Loucy (cell line): ENCODE results near the gene IGF2R.
"Not testable (repeated sequence)": the region's sequence is repeated elsewhere in the genome, so short reads cannot be mapped to it uniquely, and the experiment has no call there.

ENCODE experiments used
- H2AFZ ChIP-seq: fragments of 200-600 bp; sonication (generic); 2 replicates; pipeline ENCODE4 v1.6.0; 2016; ENCODE audit warnings: antibody characterized with exemption, mild to moderate bottlenecking, low read length, moderate library complexity
- H3F3A ChIP-seq: fragments of 200-600 bp; 2 replicates; pipeline ENCODE4 v1.6.0; 2016; ENCODE audit warnings: antibody characterized with exemption, low read depth, mild to moderate bottlenecking
- H3K27me3 ChIP-seq: fragments of 200-600 bp; sonication (generic); 2 replicates; pipeline ENCODE4 v1.6.1; 2014; ENCODE audit warnings: low read length, mild to moderate bottlenecking; ENCODE audit not compliant: insufficient read depth, poor library complexity, severe bottlenecking
- H3K36me3 ChIP-seq: fragments of 200-600 bp; sonication (generic); 2 replicates; pipeline ENCODE4 v1.6.1; 2016; ENCODE audit warnings: low read length; ENCODE audit not compliant: insufficient read depth
- H3K4me1 ChIP-seq: fragments of 200-600 bp; sonication (generic); 2 replicates; pipeline ENCODE4 v1.5.1; 2014; ENCODE audit warnings: low read length, mild to moderate bottlenecking; ENCODE audit not compliant: insufficient read depth, poor library complexity, severe bottlenecking
- H3K4me2 ChIP-seq: fragments of 200-600 bp; sonication (generic); 2 replicates; pipeline ENCODE4 v1.6.0; 2014; ENCODE audit warnings: antibody characterized with exemption, low read length, low read depth, mild to moderate bottlenecking; ENCODE audit not compliant: poor library complexity, severe bottlenecking
- H3K4me3 ChIP-seq: fragments of 200-600 bp; sonication (generic); 2 replicates; pipeline ENCODE4 v1.5.1; 2014; ENCODE audit warnings: low read length, mild to moderate bottlenecking, mixed read lengths; ENCODE audit not compliant: poor library complexity, severe bottlenecking
- H3K79me2 ChIP-seq: fragments of 200-600 bp; sonication (generic); 2 replicates; pipeline ENCODE4 v1.6.1; 2014; ENCODE audit warnings: low read length; ENCODE audit not compliant: insufficient read depth
- H3K9ac ChIP-seq: fragments of 200-600 bp; sonication (generic); 2 replicates; pipeline ENCODE4 v1.6.0; 2014; ENCODE audit warnings: mild to moderate bottlenecking, low read depth, low read length, moderate library complexity; ENCODE audit not compliant: poor library complexity, severe bottlenecking
- H3K9me2 ChIP-seq: fragments of 200-600 bp; sonication (generic); replicated peaks from 2 replicates; pipeline ENCODE4 v1.6.1; 2016; ENCODE audit warnings: low read depth, low read length, mixed read lengths
- H3K9me3 ChIP-seq: fragments of 200-600 bp; sonication (generic); 2 replicates; pipeline ENCODE4 v1.6.1; 2014; ENCODE audit warnings: mild to moderate bottlenecking, antibody characterized with exemption, low read length, low read depth; ENCODE audit not compliant: insufficient read depth
- H4K20me1 ChIP-seq: fragments of 200-600 bp; sonication (generic); 2 replicates; pipeline ENCODE4 v1.6.0; 2014; ENCODE audit warnings: antibody characterized with exemption, low read length, mild to moderate bottlenecking; ENCODE audit not compliant: insufficient read depth, poor library complexity, severe bottlenecking
- EZH2phosphoT487 ChIP-seq: fragments of 200-600 bp; IDR thresholded peaks from 2 replicates; pipeline ENCODE4 v1.6.1; 2018; ENCODE audit warnings: antibody characterized with exemption, mild to moderate bottlenecking, moderate library complexity, borderline replicate concordance
- TF ChIP-seq, protein P1 (sequence below): fragments of 200-600 bp; sonication (generic); conservative IDR thresholded peaks from 2 replicates; pipeline ENCODE4 v1.5.1; 2014; ENCODE audit warnings: mild to moderate bottlenecking, antibody characterized with exemption, low read length

IGF2R gene

GRCh38 chr6:159963111-159963510 lies 5.8 kb upstream of the IGF2R start:
- Histone ChIP-seq H3K4me3 (no peak overlapping the region), H3F3A (no peaks in the 10 kb centered on the region), H2AFZ (no peak overlapping the region), H3K27me3 (peaks cover 14% of the 10 kb centered on the region), H3K4me2 (no peak overlapping the region), H3K9me3 (no peaks in the 10 kb centered on the region), H4K20me1 (no peaks in the 10 kb centered on the region), H3K9me2 (no peaks in the 10 kb centered on the region), H3K4me1 (peaks cover under 1% of the 10 kb centered on the region), H3K79me2 (no peaks in the 10 kb centered on the region), H3K9ac (no peak overlapping the region), H3K36me3 (no peaks in the 10 kb centered on the region)
- no peak for TF ChIP-seq EZH2phosphoT487
- TF ChIP-seq, protein P1, sequence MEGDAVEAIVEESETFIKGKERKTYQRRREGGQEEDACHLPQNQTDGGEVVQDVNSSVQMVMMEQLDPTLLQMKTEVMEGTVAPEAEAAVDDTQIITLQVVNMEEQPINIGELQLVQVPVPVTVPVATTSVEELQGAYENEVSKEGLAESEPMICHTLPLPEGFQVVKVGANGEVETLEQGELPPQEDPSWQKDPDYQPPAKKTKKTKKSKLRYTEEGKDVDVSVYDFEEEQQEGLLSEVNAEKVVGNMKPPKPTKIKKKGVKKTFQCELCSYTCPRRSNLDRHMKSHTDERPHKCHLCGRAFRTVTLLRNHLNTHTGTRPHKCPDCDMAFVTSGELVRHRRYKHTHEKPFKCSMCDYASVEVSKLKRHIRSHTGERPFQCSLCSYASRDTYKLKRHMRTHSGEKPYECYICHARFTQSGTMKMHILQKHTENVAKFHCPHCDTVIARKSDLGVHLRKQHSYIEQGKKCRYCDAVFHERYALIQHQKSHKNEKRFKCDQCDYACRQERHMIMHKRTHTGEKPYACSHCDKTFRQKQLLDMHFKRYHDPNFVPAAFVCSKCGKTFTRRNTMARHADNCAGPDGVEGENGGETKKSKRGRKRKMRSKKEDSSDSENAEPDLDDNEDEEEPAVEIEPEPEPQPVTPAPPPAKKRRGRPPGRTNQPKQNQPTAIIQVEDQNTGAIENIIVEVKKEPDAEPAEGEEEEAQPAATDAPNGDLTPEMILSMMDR = no peak

DNA sequence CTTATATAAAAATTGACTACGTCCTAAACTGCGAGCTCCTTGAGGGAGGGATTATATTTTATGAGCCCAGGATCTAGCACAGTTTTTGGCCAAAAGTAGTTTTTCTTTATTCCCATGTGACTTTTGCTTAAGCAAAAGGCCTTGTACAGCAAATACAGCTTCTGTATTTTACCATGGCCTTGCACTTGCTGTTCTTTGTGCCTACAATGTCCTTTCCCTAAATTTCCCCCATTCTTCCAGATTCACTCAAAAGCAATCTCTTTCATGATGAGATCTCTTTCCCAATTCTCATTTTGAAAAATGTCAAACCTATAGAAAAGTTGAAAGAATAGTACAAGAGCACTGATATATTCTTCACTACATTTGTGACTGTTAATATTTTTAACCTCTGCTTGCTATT lies 4.8 kb upstream of the IGF2R start:
- no peaks in the 10 kb centered on the region for H3K36me3 ChIP-seq
- no peaks in the 10 kb centered on the region for H3K9me3 ChIP-seq
- no peaks in the 10 kb centered on the region for H3F3A ChIP-seq
- H3K9ac ChIP-seq = no peak overlapping the region
- no peaks in the 10 kb centered on the region for H3K9me2 ChIP-seq
- no peak overlapping the region for H3K4me3 ChIP-seq
- H3K79me2 ChIP-seq = no peaks in the 10 kb centered on the region
- no peaks in the 10 kb centered on the region for H4K20me1 ChIP-seq
- H2AFZ ChIP-seq = no peak overlapping the region
- peaks cover 14% of the 10 kb centered on the region for H3K27me3 ChIP-seq
- no peak overlapping the region for H3K4me2 ChIP-seq
- no peak for TF ChIP-seq EZH2phosphoT487
- H3K4me1 ChIP-seq = peaks cover 6% of the 10 kb centered on the region

GRCh38 chr6:159966339-159966738 lies 2.5 kb upstream of the IGF2R start:
- no peaks in the 10 kb centered on the region for H3K9me2 ChIP-seq
- no peak overlapping the region for H3K4me3 ChIP-seq
- peaks cover 21% of the 10 kb centered on the region for H3K79me2 ChIP-seq
- H4K20me1 ChIP-seq = peaks cover 16% of the 10 kb centered on the region
- no peaks in the 10 kb centered on the region for H3K36me3 ChIP-seq
- peaks cover 14% of the 10 kb centered on the region for H3K27me3 ChIP-seq
- H2AFZ ChIP-seq = no peak overlapping the region
- no peaks in the 10 kb centered on the region for H3F3A ChIP-seq
- no peak overlapping the region for H3K9ac ChIP-seq
- no peak for TF ChIP-seq EZH2phosphoT487
- TF ChIP-seq, protein P1 = no peak
- no peaks in the 10 kb centered on the region for H3K9me3 ChIP-seq
- no peak overlapping the region for H3K4me2 ChIP-seq
- H3K4me1 ChIP-seq = peaks cover 21% of the 10 kb centered on the region

DNA sequence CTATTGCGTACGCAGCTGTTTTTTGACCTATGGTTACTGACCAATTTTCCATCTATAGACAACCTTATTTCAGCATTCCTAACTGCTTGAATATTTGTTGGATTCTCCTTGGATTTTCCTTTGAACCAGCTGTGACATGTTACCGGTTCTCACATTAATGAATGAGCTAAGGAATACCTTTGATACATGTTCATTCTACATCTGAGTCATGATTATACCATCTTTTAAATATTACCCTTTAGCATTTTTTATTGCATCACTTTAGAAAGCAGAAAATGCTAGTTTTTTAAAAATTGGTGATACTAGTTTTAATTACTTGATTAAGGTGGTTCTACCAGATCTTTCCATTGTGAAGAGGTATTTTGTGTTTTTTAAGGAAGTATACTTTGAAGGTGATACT lies 1.9 kb upstream of the IGF2R start:
- H4K20me1 ChIP-seq = peaks cover 22% of the 10 kb centered on the region
- no peak overlapping the region for H3K4me2 ChIP-seq
- no peaks in the 10 kb centered on the region for H3K9me2 ChIP-seq
- H3K4me3 ChIP-seq = no peak overlapping the region
- H3K9ac ChIP-seq = no peak overlapping the region
- H2AFZ ChIP-seq = no peak overlapping the region
- H3K27me3 ChIP-seq = peaks cover 14% of the 10 kb centered on the region
- no peaks in the 10 kb centered on the region for H3F3A ChIP-seq
- H3K9me3 ChIP-seq = no peaks in the 10 kb centered on the region
- peaks cover 27% of the 10 kb centered on the region for H3K79me2 ChIP-seq
- no peaks in the 10 kb centered on the region for H3K36me3 ChIP-seq
- TF ChIP-seq, protein P1 = no peak
- no peak for TF ChIP-seq EZH2phosphoT487
- H3K4me1 ChIP-seq = peaks cover 25% of the 10 kb centered on the region

DNA sequence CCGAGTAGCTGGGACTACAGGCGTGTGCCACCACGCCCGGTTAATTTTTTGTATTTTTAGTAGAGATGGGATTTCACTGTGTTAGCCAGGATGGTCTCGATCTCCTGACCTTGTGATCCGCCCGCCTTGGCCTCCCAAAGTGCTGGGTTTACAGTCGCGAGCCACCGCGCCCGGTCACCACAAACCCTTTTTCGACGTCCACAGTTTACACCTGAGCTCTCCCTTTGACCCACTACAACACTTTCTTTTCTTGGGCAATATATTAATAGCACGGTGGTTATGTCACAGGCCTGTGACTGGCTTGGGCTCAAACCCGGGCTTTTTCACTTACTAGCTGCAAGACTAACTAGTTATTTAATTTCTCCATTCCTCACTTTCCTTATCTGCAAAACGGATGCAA lies 1.3 kb upstream of the IGF2R start:
- Histone ChIP-seq H3K79me2 (peaks cover 33% of the 10 kb centered on the region), H3K4me1 (peaks cover 32% of the 10 kb centered on the region), H4K20me1 (peaks cover 24% of the 10 kb centered on the region), H3K27me3 (peaks cover 14% of the 10 kb centered on the region)
- H3K4me3 ChIP-seq, H3K4me2 ChIP-seq, H3K36me3 ChIP-seq, H3K9ac ChIP-seq, H3K9me3 ChIP-seq, H2AFZ ChIP-seq, H3F3A ChIP-seq, H3K9me2 ChIP-seq: not testable (repeated sequence)
